Activated CD4-positive, alpha-beta T cell treated with anti-CD3 and anti-CD28 coated beads for 4 hours (primary cell): ENCODE data around the gene NPAS3.

Experiments
- DNase-seq, 2 donors: peaks; one replicate each; pipeline ENCODE4 v3.0.0-alpha.2; 2020

NPAS3 gene

GRCh38 chr14:33738029-33738428 is 799.4 kb downstream of the NPAS3 start:
- no peak for DNase-seq

DNA sequence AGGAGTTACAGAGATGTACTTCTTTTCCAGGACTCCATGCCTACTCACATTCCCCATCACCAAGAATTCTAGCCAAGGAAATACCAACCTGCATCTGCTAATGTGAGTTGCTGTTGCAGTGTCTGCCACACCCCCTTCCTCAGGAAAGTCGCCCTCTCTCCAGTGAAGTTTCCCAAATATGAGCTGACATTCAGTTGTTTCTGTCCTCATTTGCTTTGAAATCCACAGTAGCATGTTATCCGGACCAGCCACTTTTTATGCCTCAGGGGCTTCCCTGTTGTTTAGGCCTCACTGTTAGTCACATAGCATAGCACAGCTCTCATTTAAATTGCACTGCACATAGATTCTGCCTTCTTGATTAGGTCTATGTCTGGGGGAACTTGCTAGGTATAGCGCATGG is 799.8 kb downstream of the NPAS3 start:
- no peak for DNase-seq

GRCh38 chr14:33740531-33740930 is 801.9 kb downstream of the NPAS3 start:
- no peak for DNase-seq

DNA sequence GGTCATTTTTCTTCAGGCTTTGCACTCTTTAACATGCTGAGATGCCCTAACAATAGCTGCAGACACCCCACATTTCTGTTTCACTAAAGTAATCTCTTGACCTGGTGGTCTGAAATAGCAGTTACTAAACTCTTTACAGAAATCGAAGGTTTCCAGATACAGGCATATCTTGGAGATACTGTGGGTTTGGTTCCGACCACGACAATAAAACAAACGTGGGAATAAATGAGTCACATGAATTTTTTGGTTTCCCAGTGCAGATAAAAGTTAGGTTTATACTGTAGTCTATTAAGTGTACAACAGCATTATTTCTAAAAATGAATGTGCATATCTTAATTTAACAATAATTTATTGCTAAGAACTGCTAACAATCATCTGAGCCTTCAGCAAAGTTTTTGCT is 803.5 kb downstream of the NPAS3 start:
- no peak for DNase-seq

DNA sequence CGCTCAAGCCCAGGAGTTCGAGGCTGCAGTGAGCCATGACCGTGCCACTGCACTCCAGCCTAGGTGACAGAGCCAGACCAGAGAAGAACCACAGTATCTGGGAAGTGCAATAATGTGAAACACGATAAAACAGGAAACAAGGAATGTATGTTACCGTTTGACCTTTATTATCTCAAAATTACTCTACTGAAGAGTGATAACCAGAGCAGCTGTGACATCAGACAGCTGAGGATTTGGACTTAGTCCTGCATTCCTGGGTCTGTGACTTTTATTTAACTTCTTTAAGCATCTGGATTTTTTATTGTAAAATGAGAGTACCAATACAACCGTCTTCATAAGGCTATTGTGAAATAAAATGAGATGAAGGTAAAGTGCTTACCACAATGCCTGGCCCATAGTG is 806.5 kb downstream of the NPAS3 start:
- DNase-seq = no peak

DNA sequence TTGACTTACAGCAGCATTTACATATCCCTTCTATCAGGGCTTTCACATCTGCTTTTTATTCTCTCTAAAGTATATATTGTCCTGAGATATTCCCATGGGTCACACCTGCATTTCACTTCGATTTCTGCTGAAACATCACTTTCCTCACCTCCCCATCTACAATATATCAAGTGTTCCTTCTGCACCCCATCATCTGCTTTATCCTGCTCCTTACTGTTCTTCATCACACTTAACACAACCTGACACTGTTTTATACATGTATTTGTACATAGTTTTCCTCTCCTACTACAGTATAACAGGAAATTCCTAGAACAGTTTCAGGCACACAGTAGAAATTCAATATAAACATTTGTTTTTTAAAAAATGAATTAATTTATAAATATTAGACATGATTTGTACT is 809.1 kb downstream of the NPAS3 start:
- DNase-seq = no peak

GRCh38 chr14:33754261-33754660 is 815.6 kb downstream of the NPAS3 start:
- no peak for DNase-seq

GRCh38 chr14:33755358-33755757 is 816.7 kb downstream of the NPAS3 start:
- no peak for DNase-seq

DNA sequence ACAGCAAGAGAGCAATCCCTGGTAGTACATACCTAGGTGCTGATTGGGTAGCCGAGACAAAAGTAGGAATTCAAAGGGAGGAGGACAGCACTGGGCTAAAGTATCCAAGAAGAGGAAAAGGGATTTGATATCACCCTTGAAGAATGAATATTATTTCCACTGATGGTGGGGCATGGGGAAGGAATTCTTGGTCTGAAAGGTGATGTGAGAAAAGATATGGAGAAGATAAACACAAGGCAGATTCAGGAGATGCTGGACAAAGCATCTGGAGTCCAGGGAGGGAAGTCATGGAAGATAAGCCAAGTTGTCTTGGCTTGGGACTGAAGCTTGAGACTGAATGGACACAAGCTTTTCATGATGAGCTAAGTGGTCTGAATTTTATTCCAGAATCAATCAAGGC is 818.2 kb downstream of the NPAS3 start:
- no peak for DNase-seq

GRCh38 chr14:33758547-33758946 is 819.9 kb downstream of the NPAS3 start:
- no peak for DNase-seq

- no peak for DNase-seq
Measured at GRCh38 chr14:33762161-33762851, 823.6 kb downstream of the NPAS3 start.

GRCh38 chr14:33764876-33765650 is 826.4 kb downstream of the NPAS3 start:
- no peak for DNase-seq

DNA sequence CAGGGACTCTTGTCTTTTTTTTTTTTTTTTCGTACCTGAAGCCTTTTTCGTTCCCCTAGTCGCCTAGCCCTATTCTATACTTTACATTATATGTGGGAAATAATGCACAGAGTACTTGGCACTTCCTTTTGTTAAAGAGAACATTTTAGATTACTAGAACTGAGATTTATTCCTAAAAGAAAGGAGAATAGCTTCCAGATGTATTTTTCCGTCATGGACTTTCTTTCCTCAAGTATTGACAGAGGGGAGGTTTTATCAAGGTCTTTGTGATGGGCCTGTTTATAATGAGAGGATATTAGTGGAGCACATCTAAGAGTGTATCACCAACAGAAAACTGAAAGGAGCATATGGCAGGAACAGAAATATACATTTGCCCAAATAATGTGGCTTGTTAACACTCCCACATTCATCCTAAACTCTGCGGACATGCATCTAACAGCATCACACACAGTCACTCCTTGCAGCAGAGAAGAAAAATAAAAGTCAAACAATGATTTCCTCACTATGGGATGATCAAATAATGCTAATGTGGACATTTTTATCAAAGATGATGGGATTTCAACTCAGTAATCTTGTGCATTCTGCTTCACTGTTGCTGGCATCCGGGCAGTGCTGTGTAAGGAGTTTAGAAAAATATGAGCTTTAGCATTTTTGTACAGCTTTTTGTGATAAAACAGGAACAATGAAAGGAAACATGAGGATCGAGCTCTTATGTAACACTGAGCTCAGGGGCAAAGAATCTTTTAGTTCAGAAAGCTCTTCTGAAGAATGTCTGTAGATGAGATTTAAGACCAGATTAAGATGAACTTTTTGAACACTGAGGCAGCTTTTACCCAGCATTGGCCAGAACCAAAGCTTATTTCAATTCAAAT is 829.1 kb downstream of the NPAS3 start:
- DNase-seq = no peak

- DNase-seq = no peak
Measured at GRCh38 chr14:33768458-33768830, 829.8 kb downstream of the NPAS3 start.

DNA sequence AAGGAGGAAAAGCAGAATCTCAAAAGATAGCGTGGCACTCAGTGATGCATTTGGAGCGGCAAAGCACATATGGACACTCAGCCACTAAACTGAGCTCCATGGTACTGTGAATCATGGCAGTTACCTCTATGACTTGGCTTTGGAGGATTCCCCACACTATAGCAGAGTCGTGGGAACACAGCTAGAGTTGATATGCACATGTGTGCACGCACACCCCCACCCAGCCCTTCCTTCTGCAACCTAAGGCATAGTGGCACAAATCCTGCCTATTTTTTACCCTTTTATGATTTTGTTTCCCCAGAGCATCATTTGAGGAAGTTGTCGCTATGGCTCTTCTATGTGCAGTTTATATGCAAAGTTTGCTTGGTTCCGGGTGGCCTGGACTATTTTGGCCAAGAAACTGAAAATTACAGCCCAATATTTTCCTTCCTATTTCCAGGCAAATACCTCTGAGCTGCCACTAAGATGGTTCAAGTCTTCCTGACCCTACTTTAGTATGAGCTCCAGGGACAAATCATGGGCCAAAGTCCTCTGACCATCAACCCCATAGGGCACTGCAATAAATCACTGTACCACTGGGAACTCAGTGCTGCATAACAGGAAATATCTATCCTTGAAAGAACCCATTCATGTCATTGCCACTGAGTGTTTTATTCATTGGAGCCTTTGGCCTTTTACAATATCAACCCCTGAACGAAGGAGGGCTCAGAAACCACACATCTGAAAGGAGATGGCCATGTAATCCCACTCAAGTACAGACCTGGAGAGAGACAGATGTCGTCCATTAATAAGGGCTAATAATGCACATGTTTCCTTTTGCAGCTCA is 834.7 kb downstream of the NPAS3 start:
- DNase-seq = no peak

GRCh38 chr14:33774161-33774560 is 835.5 kb downstream of the NPAS3 start:
- no peak for DNase-seq

DNA sequence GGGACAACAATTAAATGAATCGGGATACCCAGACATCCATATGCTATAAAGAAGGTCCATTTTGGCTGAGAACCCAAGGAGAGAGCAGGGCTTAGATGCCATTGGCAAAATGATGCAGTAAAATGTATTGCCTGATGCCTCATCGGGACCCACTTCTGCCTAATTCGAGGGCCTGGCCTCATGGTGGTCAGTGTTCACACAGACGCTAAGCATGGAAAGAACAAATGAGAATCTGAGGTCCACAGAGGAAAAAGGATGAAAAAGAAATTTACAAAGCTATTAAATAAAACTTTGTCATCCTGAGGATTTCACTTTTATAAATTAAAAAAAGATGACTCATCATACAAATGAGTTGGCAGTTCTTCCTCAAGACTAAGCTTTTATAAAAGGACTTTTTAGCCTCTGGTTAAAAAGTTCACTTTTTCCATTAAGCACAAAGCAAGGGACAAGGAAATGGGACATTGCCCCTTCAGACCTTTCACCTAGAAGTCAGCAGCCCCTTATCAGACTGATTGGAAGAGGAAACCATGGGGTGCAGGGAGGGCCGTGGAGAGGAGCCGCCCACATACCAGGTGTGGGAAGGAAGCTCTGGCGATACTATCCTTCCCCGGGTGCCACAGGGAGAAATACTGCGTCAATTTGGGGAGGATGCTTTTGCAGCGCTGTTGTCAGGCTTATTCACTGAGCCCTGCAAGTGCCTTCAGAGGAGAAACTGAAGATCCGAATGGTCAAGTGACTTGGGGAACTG is 836.2 kb downstream of the NPAS3 start:
- no peak for DNase-seq

DNA sequence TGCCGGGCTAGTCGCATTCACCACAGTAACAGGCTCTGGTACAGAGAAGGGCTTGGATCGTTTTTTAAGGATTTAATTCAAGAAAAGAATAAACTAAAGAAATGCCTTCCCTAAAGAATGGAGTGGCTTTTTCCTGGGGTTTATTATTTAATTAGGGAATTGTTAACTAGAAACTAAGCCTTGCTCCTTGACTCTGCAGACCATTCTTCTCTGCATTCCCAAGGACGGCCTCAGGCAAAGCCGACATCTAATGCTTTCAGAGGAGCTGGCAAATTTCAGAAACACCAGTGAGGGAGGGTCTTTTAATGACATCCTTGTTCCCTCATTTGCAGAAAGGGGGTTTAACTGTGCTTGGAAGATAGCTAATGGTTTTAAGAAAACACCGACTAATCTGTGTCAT is 838.2 kb downstream of the NPAS3 start:
- no peak for DNase-seq

GRCh38 chr14:33777681-33778080 is 839.0 kb downstream of the NPAS3 start:
- no peak for DNase-seq

- DNase-seq = no peak
Measured at GRCh38 chr14:33780035-33780434, 841.4 kb downstream of the NPAS3 start.

- DNase-seq = no peak
Measured at GRCh38 chr14:33781236-33781635, 842.6 kb downstream of the NPAS3 start.

DNA sequence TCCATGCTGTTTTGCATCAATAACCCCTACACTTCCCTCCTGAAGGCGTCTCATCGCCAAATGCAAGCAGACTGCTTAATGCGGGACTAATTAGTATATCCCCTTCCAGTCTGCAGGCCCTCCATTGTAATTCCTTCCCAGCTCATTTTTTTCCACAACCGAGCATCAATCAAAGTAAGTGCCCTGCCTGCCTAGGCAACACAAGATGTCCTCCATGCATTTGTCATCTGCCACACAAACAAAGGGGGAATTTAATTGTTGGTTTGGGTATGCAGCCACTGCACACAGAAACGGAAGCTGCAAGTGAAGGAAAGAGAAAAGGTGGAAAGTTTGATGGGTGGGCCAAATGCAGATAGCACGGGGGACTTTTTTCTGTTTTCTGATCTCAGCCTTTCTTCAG is 844.2 kb downstream of the NPAS3 start:
- no peak for DNase-seq
